Measurements from ENCODE around the gene AGPS. TPM values are rescaled to one million over a fixed set of nuclear protein-coding genes. Genes with fewer than 3 reads are reported as not detected.
A peak's percentile ranks its signal among the peaks of the same experiment; 100 is the strongest.

Gene AGPS
- polyA plus RNA-seq, 3 donors: 7.1 to 26.9 (median 16.7) TPM

DNA sequence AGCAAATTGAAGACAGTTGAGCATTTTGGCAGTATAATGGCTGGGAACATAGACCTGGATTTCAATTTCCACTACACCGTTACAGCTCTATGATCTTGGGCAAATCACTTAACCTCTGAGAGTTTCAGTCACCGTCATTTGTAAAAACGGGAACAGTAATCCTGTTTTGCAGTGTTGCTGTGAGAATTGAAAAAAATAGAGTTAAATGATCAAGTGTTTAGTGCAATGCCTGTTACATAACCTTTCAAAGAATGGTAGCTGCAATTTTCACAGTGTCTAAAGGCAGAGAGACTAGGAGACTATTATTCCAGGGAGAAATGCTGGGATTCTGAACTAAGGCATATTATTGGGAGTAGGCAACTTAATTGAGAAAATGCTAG is 2.0 kb downstream of the AGPS start:
- no peaks in the 10 kb centered on the region for H3K9me3 Mint-ChIP-seq
- Histone ChIP-seq H3K27ac (ENCODE audit: low read depth in 1 of 2, low read length in 2 of 2) (peak overlapping the region in 1 of 2 donors; percentile 16), H3K4me3 (replicated peaks in 1 of 3; ENCODE audit: low read depth in 2 of 3, low read length in 3 of 3) (peak overlapping the region in 1 of 3 experiments; percentile 85), H2AFZ (ENCODE audit: insufficient read depth, low read depth, low read length, poor library complexity, severe bottlenecking) (no peak overlapping the region), H3K9ac (ENCODE audit: insufficient read depth, low read length, poor library complexity, severe bottlenecking) (no peak overlapping the region), H4K20me1 (ENCODE audit: insufficient read depth, low read length) (peaks cover 42% of the 10 kb centered on the region), H3K4me1 (ENCODE audit: control insufficient read depth in 1 of 2, insufficient read depth in 2 of 2, low read length in 2 of 2) (peaks cover 48 to 64% of the 10 kb centered on the region in 2 donors), H3K9me3 (replicated peaks in 1 of 2; ENCODE audit: control insufficient read depth in 1 of 2, insufficient read depth in 1 of 2, low read length in 2 of 2) (no peaks in the 10 kb centered on the region), H3K36me3 (replicated peaks in 1 of 2; ENCODE audit: control insufficient read depth in 1 of 2, insufficient read depth in 2 of 2, low read length in 2 of 2) (no peaks in the 10 kb centered on the region), H3K27me3 (ENCODE audit: control insufficient read depth in 2 of 2, insufficient read depth in 2 of 2, low read length in 2 of 2) (no peaks in the 10 kb centered on the region), H3K79me2 (ENCODE audit: insufficient read depth, low read length) (peaks cover 85% of the 10 kb centered on the region), H3K4me2 (replicated peaks; ENCODE audit: extremely low read depth, low read length, poor library complexity, severe bottlenecking) (peak overlapping the region; percentile 91)
- TF ChIP-seq, protein P1, sequence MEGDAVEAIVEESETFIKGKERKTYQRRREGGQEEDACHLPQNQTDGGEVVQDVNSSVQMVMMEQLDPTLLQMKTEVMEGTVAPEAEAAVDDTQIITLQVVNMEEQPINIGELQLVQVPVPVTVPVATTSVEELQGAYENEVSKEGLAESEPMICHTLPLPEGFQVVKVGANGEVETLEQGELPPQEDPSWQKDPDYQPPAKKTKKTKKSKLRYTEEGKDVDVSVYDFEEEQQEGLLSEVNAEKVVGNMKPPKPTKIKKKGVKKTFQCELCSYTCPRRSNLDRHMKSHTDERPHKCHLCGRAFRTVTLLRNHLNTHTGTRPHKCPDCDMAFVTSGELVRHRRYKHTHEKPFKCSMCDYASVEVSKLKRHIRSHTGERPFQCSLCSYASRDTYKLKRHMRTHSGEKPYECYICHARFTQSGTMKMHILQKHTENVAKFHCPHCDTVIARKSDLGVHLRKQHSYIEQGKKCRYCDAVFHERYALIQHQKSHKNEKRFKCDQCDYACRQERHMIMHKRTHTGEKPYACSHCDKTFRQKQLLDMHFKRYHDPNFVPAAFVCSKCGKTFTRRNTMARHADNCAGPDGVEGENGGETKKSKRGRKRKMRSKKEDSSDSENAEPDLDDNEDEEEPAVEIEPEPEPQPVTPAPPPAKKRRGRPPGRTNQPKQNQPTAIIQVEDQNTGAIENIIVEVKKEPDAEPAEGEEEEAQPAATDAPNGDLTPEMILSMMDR (IDR thresholded peaks at IDR 0.05): no peak
- 20% methylated on average over 1 of the region's 3 CpGs for WGBS (ENCODE audit: insufficient coverage)
- H3K27ac Mint-ChIP-seq: peak overlapping the region in 5 of 7 donors; percentile 13 to 77 (median 56)
- peaks cover 78% of the 10 kb centered on the region for H3K4me1 Mint-ChIP-seq
- intact Hi-C loops (cut with micrococcal nuclease): loop anchor here (10.0 kb wide), 2 partner anchors 130 to 220 kb away; partner anchors contain the start of gene NFE2L2 (in 1 of the 2)
- DNase-seq: no peak
- H3K36me3 Mint-ChIP-seq: peaks cover 7 to 18% of the 10 kb centered on the region in 2 donors
- peaks cover 0 to 1% (median 0%) of the 10 kb centered on the region in 3 donors for H3K27me3 Mint-ChIP-seq (ENCODE audit: low read depth in 3 of 3)
- H3K4me3 Mint-ChIP-seq: peak overlapping the region in 1 of 2 donors; percentile 47

DNA sequence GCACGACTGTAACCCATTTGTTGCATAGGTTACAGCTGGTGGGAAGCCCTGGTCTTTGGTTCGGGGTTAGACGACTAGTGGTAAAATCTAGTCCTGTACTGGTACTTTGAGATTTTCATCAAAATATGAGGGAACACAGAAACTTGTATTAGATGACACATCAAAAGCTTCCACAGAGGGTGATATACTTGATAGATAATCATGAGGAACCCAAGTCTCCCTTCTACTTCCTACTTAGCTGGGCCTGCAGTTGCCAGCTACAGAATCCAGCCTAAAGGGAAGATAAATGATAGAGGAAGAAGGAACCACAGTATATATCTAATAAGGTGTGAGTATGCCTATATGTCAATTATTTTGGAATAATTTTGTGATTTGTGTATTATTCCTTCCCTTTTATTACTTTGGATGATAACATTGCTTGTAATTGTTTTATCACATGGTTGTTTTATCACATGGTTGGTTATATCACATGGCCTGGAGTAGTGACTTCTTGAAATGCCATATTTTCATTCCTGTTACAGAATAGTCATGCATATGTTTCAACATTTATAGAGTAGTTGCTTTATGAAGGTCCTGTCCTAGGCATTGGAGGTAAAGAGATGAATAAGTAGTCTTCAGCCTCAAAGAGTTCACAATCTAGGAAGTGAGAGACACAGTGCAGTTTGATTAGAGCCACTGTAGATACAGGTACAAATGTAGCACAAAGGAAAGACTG is 2.9 kb downstream of the AGPS start:
- Histone ChIP-seq H3K9ac (ENCODE audit: insufficient read depth, low read length, poor library complexity, severe bottlenecking) (no peak overlapping the region), H4K20me1 (ENCODE audit: insufficient read depth, low read length) (peaks cover 48% of the 10 kb centered on the region), H3K9me3 (replicated peaks in 1 of 2; ENCODE audit: control insufficient read depth in 1 of 2, insufficient read depth in 1 of 2, low read length in 2 of 2) (no peaks in the 10 kb centered on the region), H3K4me1 (ENCODE audit: control insufficient read depth in 1 of 2, insufficient read depth in 2 of 2, low read length in 2 of 2) (peaks cover 48 to 64% of the 10 kb centered on the region in 2 donors), H3K79me2 (ENCODE audit: insufficient read depth, low read length) (peaks cover 94% of the 10 kb centered on the region), H3K27ac (ENCODE audit: low read depth in 1 of 2, low read length in 2 of 2) (peak overlapping the region; percentile 16), H3K36me3 (replicated peaks in 1 of 2; ENCODE audit: control insufficient read depth in 1 of 2, insufficient read depth in 2 of 2, low read length in 2 of 2) (no peaks in the 10 kb centered on the region), H2AFZ (ENCODE audit: insufficient read depth, low read depth, low read length, poor library complexity, severe bottlenecking) (no peak overlapping the region), H3K27me3 (ENCODE audit: control insufficient read depth in 2 of 2, insufficient read depth in 2 of 2, low read length in 2 of 2) (no peaks in the 10 kb centered on the region), H3K4me3 (replicated peaks in 1 of 3; ENCODE audit: low read depth in 2 of 3, low read length in 3 of 3) (no peak overlapping the region), H3K4me2 (replicated peaks; ENCODE audit: extremely low read depth, low read length, poor library complexity, severe bottlenecking) (no peak overlapping the region)
- 76% methylated on average over 3 of the region's 3 CpGs for WGBS (ENCODE audit: insufficient coverage)
- Mint-ChIP-seq H3K36me3 (peaks cover 7 to 17% of the 10 kb centered on the region in 2 donors), H3K4me3 (no peak overlapping the region), H3K27ac (peak overlapping the region in 6 of 7 donors; percentile 2 to 60 (median 20)), H3K4me1 (peaks cover 73% of the 10 kb centered on the region), H3K27me3 (ENCODE audit: low read depth in 3 of 3) (peaks cover 0 to 1% (median 0%) of the 10 kb centered on the region in 3 donors), H3K9me3 (no peaks in the 10 kb centered on the region)
- intact Hi-C loops (cut with micrococcal nuclease): loop anchor here (10.0 kb wide), 2 partner anchors 131 to 219 kb away; partner anchors contain the start of gene NFE2L2 (in 1 of the 2)
- peak; percentile 13 to 40 (median 20) for DNase-seq
- TF ChIP-seq, protein P1 (IDR thresholded peaks at IDR 0.05): no peak

All from CD14-positive monocyte (primary cell).